Chondrocyte (in vitro differentiated cells): ENCODE data around the gene ILF2. TPM values are rescaled to one million over a fixed set of nuclear protein-coding genes. Genes with fewer than 3 reads are reported as not detected.

ENCODE experiments used
- DNase-seq: peaks from one replicate; pipeline ENCODE4 v3.0.0; 2021; ENCODE audit warnings: mixed read lengths, low spot score
- H3K27ac Mint-ChIP-seq: one replicate; pipeline ENCODE4 v1.8.0; 2021; ENCODE audit warnings: mild to moderate bottlenecking, moderate library complexity, mixed read lengths; ENCODE audit not compliant: unreplicated experiment
- H3K27me3 Mint-ChIP-seq: 2 replicates; pipeline ENCODE4 v1.8.0; 2021; ENCODE audit warnings: low read depth, mixed read lengths
- H3K36me3 Mint-ChIP-seq: 2 replicates; pipeline ENCODE4 v1.8.0; 2021; ENCODE audit warnings: low read depth, mixed read lengths
- H3K4me1 Mint-ChIP-seq: 2 replicates; pipeline ENCODE4 v1.8.0; 2021; ENCODE audit warnings: low read depth, mild to moderate bottlenecking, mixed read lengths
- H3K4me3 Mint-ChIP-seq: one replicate; pipeline ENCODE4 v1.8.0; 2021; ENCODE audit warnings: mild to moderate bottlenecking, moderate library complexity, mixed read lengths; ENCODE audit not compliant: unreplicated experiment
- H3K9me3 Mint-ChIP-seq: 2 replicates; pipeline ENCODE4 v1.8.0; 2021; ENCODE audit warnings: low read depth, mixed read lengths
- CTCF ChIP-seq: fragments of 200-600 bp; sonication (generic); IDR thresholded peaks from 2 replicates; pipeline ENCODE4 v1.5.0; 2021; ENCODE audit warnings: antibody characterized with exemption, mild to moderate bottlenecking, moderate library complexity
- total RNA-seq: library from RNA; stranded (reverse); gene quantifications from 3 replicates; pipeline ENCODE4 v1.2.1, GENCODE V29; 2021

ILF2 gene
- total RNA-seq, 1 donor from 2014 or later, result 122 TPM

- peaks cover 20% of the 10 kb centered on the region for H3K36me3 Mint-ChIP-seq
- H3K4me3 Mint-ChIP-seq, result no peak overlapping the region
- H3K27ac Mint-ChIP-seq, result no peak overlapping the region
- no peak for DNase-seq
- no peaks in the 10 kb centered on the region for H3K27me3 Mint-ChIP-seq
- no peak for TF ChIP-seq CTCF
- H3K4me1 Mint-ChIP-seq, result peaks cover 46% of the 10 kb centered on the region
- H3K9me3 Mint-ChIP-seq, result no peaks in the 10 kb centered on the region
Observed at GRCh38 chr1:153623101-153623500, 47.7 kb downstream of the ILF2 start.

GRCh38 chr1:153619171-153619570, 51.6 kb downstream of the ILF2 start:
- Mint-ChIP-seq H3K27ac (no peak overlapping the region), H3K4me1 (peaks cover 17% of the 10 kb centered on the region), H3K4me3 (no peak overlapping the region), H3K9me3 (no peaks in the 10 kb centered on the region), H3K27me3 (no peaks in the 10 kb centered on the region), H3K36me3 (peaks cover 19% of the 10 kb centered on the region)
- peak; percentile 42 for DNase-seq
- no peak for TF ChIP-seq CTCF

GRCh38 chr1:153617663-153618062, 53.1 kb downstream of the ILF2 start:
- DNase-seq, result peak; percentile 88
- H3K4me3 Mint-ChIP-seq, result no peak overlapping the region
- no peak overlapping the region for H3K27ac Mint-ChIP-seq
- H3K9me3 Mint-ChIP-seq, result no peaks in the 10 kb centered on the region
- H3K36me3 Mint-ChIP-seq, result peaks cover 10% of the 10 kb centered on the region
- no peaks in the 10 kb centered on the region for H3K27me3 Mint-ChIP-seq
- H3K4me1 Mint-ChIP-seq, result peaks cover 9% of the 10 kb centered on the region
- TF ChIP-seq CTCF, result peak; percentile 81

GRCh38 chr1:153616917-153617311, 53.9 kb downstream of the ILF2 start:
- peaks cover 15% of the 10 kb centered on the region for H3K4me1 Mint-ChIP-seq
- peak overlapping the region; percentile 51 for H3K27ac Mint-ChIP-seq
- no peaks in the 10 kb centered on the region for H3K9me3 Mint-ChIP-seq
- no peaks in the 10 kb centered on the region for H3K27me3 Mint-ChIP-seq
- no peak for TF ChIP-seq CTCF
- peaks cover 10% of the 10 kb centered on the region for H3K36me3 Mint-ChIP-seq
- no peak overlapping the region for H3K4me3 Mint-ChIP-seq
- peak; percentile 77 for DNase-seq

GRCh38 chr1:153616144-153616916, 54.5 kb downstream of the ILF2 start, which contains the start of gene S100A14:
Gene S100A14, minus strand, starts transcription at chr1:153616325. Its CDS starts 467 bp downstream, at chr1:153615858.
- no peak for DNase-seq
- Mint-ChIP-seq H3K4me1 (peaks cover 21% of the 10 kb centered on the region), H3K9me3 (no peaks in the 10 kb centered on the region), H3K4me3 (no peak within 1 kb of the TSS), H3K27ac (peak within 1 kb of the TSS; percentile 57), H3K36me3 (peaks cover 10% of the 10 kb centered on the region), H3K27me3 (no peaks in the 10 kb centered on the region)
- TF ChIP-seq CTCF, result no peak
